Astrocyte of the cerebellum (primary cell): ENCODE results near the gene CHMP2B.

Source experiments
- DNase-seq: peaks from one replicate; pipeline ENCODE4 v3.0.0-alpha.2; 2011; ENCODE audit warnings: low read depth
- H3K4me3 ChIP-seq: 2 replicates; pipeline ENCODE4 v1.5.1; 2011; ENCODE audit warnings: mild to moderate bottlenecking, low read depth, low read length, moderate library complexity
- in situ Hi-C: cut with HindIII; loops from 2 replicates; pipeline ENCODE4 v1.10.0; 2017; ENCODE audit warnings: low sequenced_read_pairs
- TF ChIP-seq, protein P1 (sequence below): IDR thresholded peaks from 2 replicates; pipeline ENCODE4 v1.5.1; 2012; ENCODE audit warnings: low read length, low read depth, moderate library complexity, mild to moderate bottlenecking; ENCODE audit errors: missing control alignments

Gene CHMP2B, protein sequence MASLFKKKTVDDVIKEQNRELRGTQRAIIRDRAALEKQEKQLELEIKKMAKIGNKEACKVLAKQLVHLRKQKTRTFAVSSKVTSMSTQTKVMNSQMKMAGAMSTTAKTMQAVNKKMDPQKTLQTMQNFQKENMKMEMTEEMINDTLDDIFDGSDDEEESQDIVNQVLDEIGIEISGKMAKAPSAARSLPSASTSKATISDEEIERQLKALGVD

DNA sequence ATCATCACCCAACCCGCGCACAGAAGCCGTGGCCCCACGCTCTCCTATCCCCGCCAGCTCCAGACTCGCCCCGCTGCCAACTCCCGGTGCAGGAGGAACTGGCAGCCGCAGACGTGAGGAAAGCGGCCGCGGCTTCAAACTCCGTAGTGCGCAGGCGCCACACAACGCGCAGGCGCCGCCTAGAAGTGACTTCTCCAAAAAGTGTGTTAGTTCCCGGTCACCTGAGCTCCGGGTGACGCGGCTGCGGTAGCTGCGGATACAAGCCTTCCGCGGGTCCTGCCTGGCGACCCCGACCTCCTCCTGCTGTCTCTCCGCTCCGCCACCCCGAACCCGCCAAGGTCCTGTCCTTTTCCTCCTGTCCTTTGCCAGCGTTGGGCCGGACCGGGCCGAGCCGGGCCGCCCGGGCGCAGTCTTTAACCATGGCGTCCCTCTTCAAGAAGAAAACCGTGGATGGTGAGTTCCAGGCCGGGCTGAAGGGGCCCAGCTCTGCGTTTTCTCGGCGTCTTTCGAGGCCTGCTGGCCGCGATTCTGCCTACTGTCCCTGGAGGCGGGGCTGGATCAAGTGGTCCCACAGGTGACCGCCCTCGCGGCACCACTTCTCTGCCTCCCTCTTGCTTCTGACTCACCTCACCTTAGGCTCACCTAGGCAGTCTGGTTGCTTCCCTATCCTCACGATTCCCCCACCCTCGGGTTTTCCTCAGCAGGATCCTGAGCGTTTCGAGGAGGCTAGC is at the start of gene CHMP2B:
CHMP2B (plus strand) TSS at position 206 of the 731 bp plus-strand sequence; CDS start at position 420, 214 bp downstream.
- in situ Hi-C loops: no loop called here

DNA sequence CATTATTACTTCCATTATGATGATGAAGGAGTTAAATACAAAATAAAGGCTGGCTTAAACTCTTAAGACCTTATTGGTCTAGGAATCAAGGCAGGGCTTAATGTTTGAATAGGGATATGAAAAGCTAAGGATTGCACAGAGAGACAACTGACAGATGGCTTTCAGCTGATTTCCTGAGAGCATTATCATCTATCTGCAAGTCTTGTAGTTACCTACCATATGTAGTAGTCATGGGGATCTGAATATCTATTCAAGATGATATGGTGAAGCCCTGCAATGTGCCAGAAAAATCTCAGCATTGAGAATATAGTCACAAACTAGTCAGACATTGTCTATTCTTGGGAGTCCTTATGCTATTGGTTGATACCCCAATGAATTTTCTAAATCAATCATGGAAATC is 47.5 kb upstream of the CHMP2B start:
- in situ Hi-C loops: no loop called here
- no peak overlapping the region for H3K4me3 ChIP-seq
- DNase-seq: no peak
- TF ChIP-seq, protein P1, sequence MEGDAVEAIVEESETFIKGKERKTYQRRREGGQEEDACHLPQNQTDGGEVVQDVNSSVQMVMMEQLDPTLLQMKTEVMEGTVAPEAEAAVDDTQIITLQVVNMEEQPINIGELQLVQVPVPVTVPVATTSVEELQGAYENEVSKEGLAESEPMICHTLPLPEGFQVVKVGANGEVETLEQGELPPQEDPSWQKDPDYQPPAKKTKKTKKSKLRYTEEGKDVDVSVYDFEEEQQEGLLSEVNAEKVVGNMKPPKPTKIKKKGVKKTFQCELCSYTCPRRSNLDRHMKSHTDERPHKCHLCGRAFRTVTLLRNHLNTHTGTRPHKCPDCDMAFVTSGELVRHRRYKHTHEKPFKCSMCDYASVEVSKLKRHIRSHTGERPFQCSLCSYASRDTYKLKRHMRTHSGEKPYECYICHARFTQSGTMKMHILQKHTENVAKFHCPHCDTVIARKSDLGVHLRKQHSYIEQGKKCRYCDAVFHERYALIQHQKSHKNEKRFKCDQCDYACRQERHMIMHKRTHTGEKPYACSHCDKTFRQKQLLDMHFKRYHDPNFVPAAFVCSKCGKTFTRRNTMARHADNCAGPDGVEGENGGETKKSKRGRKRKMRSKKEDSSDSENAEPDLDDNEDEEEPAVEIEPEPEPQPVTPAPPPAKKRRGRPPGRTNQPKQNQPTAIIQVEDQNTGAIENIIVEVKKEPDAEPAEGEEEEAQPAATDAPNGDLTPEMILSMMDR: no peak

More for the DNA sequence above, at the start of gene CHMP2B:
- TF ChIP-seq, protein P1: no peak
- peak; percentile 80 for DNase-seq
- peak within 1 kb of the TSS; percentile 95 for H3K4me3 ChIP-seq

DNA sequence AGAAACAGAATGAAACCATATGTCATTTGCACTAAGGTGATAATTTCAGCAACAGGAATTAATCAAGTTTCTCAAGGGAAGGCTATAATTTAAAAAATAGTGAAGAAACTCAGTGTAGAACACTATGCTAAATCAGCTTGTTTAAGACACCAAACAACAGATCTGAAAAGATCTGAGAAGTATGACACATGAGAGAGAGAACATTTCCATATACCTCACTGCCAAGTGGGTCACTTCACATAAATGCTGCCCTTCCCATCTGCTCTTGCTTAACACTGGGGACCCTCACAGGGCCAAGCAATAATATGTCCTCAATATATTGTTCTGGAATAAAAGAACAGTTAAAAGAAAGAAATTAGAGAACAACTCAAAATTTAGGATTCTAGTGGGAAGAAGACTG is 45.6 kb upstream of the CHMP2B start:
- in situ Hi-C loops: no loop called here
- no peak overlapping the region for H3K4me3 ChIP-seq
- DNase-seq: no peak
- TF ChIP-seq, protein P1: no peak

DNA sequence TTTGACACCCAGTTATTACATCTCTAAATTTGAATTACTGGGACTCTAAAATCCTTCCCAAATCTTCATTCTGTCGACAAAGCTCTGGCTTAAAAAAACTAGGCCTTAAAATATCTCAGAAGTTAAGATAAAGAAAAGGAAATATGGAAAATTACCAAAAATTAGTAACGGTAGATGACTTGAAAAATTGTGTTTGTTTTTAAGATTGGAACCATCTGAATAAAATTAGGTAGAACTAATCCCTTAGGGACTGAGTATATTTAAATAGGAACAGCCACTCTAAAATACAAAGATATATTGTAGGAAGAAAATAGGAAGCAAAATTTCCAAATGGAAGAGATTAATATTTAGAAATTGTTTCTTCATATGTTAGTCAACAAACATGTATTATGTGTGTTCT is 45.1 kb upstream of the CHMP2B start:
- H3K4me3 ChIP-seq: no peak overlapping the region
- in situ Hi-C loops: no loop called here
- DNase-seq: no peak
- TF ChIP-seq, protein P1: no peak

DNA sequence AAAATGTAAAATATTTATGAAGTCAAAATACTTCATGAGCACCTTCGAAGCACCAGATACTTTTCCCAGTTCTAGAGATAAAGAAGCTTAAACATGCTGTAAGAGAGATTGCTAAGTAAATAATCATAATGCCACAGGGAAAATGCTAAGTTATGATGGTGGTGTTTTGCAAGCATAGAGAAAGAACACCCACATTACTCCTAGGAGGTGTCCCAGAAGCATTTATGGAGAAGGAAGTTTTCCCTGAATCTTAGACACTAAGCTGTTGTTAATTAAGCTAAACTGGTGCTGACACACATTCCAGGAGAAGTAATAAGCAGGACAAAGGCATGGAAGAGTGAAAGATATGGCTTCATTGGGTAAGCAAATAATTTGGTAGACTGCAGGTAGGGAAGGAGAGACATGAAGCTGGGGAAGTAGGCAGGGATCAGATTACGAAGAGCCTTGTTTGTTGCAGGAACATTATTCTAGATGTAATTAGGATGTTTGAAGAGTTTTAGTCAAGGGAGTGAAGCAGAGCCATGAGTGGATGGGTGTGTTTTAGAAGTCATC is 40.4 kb upstream of the CHMP2B start:
- TF ChIP-seq, protein P1: no peak
- DNase-seq: no peak
- H3K4me3 ChIP-seq: no peak overlapping the region
- in situ Hi-C loops: no loop called here

DNA sequence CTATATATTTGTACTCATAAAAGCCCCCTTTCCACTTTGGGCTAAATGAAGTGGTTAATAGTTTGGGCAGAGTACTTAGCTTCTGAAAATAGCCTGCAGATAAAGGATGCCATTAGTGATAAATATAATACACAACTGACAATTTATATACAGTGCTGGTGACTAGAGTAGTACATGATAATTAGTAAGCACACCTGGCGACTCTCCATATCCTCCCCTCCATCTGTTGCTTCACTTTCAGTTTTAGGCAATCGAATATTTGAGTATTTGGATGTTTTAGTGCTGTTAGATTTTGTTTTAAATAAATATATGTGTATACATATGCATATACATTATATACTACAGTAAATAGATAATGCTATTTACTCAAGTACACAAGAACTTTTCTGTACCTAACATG is 35.9 kb upstream of the CHMP2B start:
- no peak for DNase-seq
- no peak overlapping the region for H3K4me3 ChIP-seq
- in situ Hi-C loops: no loop called here
- TF ChIP-seq, protein P1: no peak
